ENCODE results near the gene KDM4B. TPM values are rescaled to one million over a fixed set of nuclear protein-coding genes. Genes with fewer than 3 reads are reported as not detected.

Gene KDM4B
- total and polyA plus RNA-seq, 12 donors, result 12.4 to 35.8 (median 30.3) TPM

DNA sequence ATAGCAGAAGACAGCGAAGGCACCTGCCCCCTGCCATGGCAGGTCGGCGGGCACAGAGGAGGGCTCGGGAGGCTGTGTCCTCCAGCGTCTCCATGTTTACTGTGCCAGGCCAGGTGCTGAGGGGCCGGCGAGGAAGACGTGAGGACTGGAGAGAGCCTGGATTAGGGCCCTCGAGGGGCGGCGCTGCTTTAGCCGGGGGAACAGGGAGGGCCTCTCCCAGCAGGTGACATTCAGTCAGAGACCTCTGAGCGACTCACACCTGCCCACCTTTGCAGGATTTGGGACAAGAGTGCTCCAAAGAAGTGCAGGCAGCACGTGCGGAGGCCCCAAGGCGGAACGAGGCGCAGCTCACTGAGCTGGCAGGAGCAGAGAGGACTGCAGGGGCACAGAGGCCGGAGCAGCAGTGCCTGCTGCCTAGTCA, 17.6 kb downstream of the KDM4B start:
- no peak overlapping the region for H3K4me3 ChIP-seq
- H3K27ac ChIP-seq, result peak overlapping the region in 1 of 10 donors; percentile 43
- DNase-seq, result no peak
- TF ChIP-seq, protein P1, sequence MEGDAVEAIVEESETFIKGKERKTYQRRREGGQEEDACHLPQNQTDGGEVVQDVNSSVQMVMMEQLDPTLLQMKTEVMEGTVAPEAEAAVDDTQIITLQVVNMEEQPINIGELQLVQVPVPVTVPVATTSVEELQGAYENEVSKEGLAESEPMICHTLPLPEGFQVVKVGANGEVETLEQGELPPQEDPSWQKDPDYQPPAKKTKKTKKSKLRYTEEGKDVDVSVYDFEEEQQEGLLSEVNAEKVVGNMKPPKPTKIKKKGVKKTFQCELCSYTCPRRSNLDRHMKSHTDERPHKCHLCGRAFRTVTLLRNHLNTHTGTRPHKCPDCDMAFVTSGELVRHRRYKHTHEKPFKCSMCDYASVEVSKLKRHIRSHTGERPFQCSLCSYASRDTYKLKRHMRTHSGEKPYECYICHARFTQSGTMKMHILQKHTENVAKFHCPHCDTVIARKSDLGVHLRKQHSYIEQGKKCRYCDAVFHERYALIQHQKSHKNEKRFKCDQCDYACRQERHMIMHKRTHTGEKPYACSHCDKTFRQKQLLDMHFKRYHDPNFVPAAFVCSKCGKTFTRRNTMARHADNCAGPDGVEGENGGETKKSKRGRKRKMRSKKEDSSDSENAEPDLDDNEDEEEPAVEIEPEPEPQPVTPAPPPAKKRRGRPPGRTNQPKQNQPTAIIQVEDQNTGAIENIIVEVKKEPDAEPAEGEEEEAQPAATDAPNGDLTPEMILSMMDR (IDR thresholded peaks at IDR 0.05), result no peak
- ATAC-seq, result no peak
- peaks cover 34 to 69% (median 60%) of the 10 kb centered on the region in 9 donors for H3K4me1 ChIP-seq
- H3K27me3 ChIP-seq, result no peaks in the 10 kb centered on the region
- H3K9me3 ChIP-seq, result no peaks in the 10 kb centered on the region
- peaks cover 0 to 13% (median 0%) of the 10 kb centered on the region in 9 donors for H3K36me3 ChIP-seq
- intact Hi-C loops (cut with DNase I), result no loop called here
- 76 to 83% methylated on average over 19 of the region's 19 CpGs for WGBS, 2 donors

DNA sequence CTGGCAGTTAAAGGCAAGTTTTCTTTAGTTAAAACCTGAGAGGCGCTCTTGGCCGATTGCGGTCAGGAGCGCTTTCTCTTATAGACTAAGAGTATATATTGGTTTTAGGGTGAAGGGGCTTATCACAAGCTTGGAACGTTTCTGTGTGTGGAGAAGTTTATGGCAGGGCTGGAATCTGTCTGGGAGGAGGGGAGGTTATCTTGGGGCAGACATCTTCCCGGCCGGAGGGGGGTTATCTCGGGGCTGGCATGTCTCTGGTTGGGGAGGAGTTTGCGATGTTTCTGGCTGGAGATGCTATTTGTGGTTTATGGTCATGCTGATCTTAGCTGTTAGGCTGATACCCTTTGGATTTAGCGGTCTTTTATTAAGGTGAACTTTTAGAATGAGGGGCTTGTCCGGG, 18.3 kb downstream of the KDM4B start:
- peaks cover 0 to 7% (median 0%) of the 10 kb centered on the region in 11 donors for H3K9me3 ChIP-seq
- WGBS, 2 donors, result 34 to 50% methylated on average over 11 of the region's 11 CpGs
- ATAC-seq (peak in 1 of 8 donors; percentile 34), DNase-seq (no peak)
- intact Hi-C loops (cut with DNase I), result no loop called here
- peaks cover 0 to 15% (median 0%) of the 10 kb centered on the region in 9 donors for H3K36me3 ChIP-seq
- H3K27me3 ChIP-seq, result no peaks in the 10 kb centered on the region
- TF ChIP-seq, protein P1 (IDR thresholded peaks at IDR 0.05), result no peak
- peak overlapping the region in 4 of 10 donors; percentile 5 to 53 (median 26) for H3K27ac ChIP-seq
- peaks cover 34 to 77% (median 60%) of the 10 kb centered on the region in 9 donors for H3K4me1 ChIP-seq
- H3K4me3 ChIP-seq, result no peak overlapping the region

DNA sequence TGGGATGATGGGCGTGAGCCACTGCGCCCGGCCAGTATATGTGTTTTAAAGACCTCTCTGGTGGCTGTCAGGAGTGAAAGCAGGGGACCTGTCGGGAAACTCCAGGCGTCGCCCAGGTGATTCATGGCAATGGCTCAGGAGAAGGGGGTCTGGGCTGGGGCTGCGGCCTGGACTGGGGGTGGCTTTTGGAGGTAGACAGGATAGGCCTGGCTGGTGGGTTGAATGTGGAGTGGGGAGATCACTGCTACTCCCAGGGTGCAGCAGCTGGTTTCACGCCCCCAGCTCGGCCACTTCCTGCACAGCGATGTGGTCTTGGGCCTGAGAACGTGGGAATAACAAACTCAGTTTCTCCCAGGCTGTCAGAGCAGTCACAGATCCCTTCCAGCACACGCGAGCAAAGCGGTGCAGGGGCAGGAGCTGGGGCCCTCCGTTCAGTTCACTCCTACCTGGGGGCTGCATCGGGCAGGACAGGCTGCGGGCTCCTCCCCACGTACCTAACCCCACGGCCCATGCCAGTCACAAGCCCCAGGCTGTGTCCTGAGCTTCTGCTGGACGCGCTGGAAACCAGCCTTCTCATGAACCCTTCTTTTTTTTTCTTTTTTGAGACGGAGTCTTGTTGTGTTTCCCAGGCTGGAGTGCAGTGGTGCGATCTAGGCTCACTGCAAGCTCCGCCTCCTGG, 18.9 kb downstream of the KDM4B start:
- no peak overlapping the region for H3K4me3 ChIP-seq
- WGBS, 2 donors, result 65 to 66% methylated on average over 24 of the region's 24 CpGs
- ATAC-seq, result peak in 2 of 8 donors; percentile 10 to 23

DNA sequence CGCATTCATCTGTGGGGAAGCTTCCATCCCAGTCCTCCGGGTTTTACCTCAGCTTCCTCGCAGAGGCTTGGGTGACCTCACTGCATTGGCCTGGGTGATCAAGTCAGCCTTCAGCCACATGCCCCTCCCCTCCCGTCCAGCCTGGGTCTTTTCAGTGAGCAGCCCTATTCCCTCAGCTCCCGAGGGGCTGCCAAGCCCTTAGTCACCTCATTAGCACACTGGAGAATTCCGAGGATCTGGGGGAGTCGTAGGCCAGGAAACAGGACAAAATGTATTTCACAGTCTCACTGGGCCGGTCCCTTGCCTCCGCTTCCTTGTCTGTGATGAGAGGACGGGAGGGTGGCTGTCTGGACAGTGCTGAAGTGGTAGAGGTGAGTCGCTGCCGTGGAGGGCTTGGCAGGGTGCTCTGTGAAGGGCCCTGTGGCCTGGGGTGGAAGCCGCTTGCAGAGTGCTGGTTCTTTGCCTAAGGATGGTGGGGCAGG, 19.9 kb downstream of the KDM4B start:
- H3K36me3 ChIP-seq, result peaks cover 0 to 8% (median 0%) of the 10 kb centered on the region in 9 donors
- WGBS, 2 donors, result 27 to 37% methylated on average over 13 of the region's 13 CpGs
- TF ChIP-seq, protein P1 (IDR thresholded peaks at IDR 0.05), result no peak
- DNase-seq (peak in 1 of 2 donors; percentile 59), ATAC-seq (peak; percentile 62 to 87 (median 71))
- peak overlapping the region in 2 of 10 donors; percentile 1 to 23 for H3K4me3 ChIP-seq
- no peaks in the 10 kb centered on the region for H3K27me3 ChIP-seq
- peaks cover 0 to 18% (median 0%) of the 10 kb centered on the region in 11 donors for H3K9me3 ChIP-seq
- intact Hi-C loops (cut with DNase I), result no loop called here
- H3K4me1 ChIP-seq, result peaks cover 34 to 71% (median 53%) of the 10 kb centered on the region in 9 donors
- peak overlapping the region in 7 of 10 donors; percentile 15 to 67 (median 48) for H3K27ac ChIP-seq

More for the DNA sequence above, 18.9 kb downstream of the KDM4B start:
- intact Hi-C loops (cut with DNase I), result no loop called here
- no peak for DNase-seq
- TF ChIP-seq, protein P1 (IDR thresholded peaks at IDR 0.05), result no peak
- peak overlapping the region in 6 of 10 donors; percentile 5 to 53 (median 26) for H3K27ac ChIP-seq
- peaks cover 0 to 12% (median 0%) of the 10 kb centered on the region in 11 donors for H3K9me3 ChIP-seq
- H3K36me3 ChIP-seq, result peaks cover 0 to 11% (median 0%) of the 10 kb centered on the region in 9 donors
- H3K27me3 ChIP-seq, result no peaks in the 10 kb centered on the region
- peaks cover 34 to 79% (median 60%) of the 10 kb centered on the region in 9 donors for H3K4me1 ChIP-seq

Data from heart right ventricle (tissue), 16 donors.